Measurements from ENCODE around the gene EPHB1. TPM values are rescaled to one million over a fixed set of nuclear protein-coding genes. Genes with fewer than 3 reads are reported as not detected.

Gene EPHB1
- total RNA-seq, 4 donors from 2014 or later: 1.00 to 8.9 (median 4.5) TPM

DNA sequence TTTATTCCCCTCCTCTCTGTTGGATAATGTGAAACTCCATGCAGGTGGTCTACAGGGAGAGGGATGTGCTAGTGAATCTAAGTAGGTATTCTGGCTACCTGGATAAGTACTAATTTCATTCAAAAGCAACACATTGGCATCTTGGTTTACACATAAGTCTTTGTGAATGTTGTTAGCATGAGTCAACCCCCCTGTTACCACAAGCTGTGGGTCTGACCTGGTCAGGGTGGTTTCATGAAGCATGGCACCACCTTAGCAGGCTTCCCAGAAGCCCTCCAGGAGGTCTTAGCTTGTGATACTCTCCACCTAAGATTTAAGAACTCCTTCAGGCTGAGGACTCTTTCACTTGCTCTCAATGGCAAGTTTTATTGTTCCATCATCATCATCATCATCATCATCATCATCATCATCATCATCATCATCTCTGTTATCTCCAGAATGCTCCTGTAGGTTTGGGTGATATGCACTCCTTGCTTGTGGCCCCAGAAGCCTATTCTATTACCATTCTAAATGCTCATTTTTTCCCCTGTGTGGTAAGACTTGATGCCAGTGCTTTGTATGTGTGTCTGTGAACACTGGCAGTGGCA is 62.8 kb downstream of the EPHB1 start:
- no peak for ATAC-seq
- no peak for DNase-seq

DNA sequence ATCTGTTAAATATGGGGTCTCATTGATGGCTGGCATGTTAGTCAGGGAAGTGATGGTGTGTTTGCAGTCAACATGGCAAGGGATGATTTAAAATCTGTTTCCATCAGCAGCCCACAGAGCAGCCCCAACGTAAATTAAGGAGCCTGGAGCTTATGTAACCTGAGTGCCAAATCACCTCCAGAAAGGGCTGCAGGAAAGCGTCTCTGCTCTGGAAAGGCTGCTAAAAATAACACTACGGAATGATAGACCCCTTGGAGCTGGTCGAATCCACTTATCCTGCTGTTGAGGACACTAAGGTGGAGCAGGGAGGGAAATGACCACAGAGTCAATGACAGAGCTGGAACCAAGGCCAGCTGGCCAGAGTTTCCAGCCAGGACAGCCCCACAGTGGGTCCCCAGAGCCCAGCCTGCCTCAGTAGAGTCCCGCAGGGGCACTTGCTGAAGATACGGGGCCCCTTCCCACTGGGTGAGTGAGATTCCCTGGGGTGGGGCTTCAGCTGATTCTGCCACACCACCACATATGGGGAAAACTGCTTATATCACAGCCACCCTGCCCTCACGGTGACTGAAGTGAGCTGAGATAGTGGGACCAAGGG is 63.5 kb downstream of the EPHB1 start:
- Histone ChIP-seq H3K36me3 (no peaks in the 10 kb centered on the region), H3K9me3 (no peaks in the 10 kb centered on the region), H3K27me3 (no peaks in the 10 kb centered on the region), H3K27ac (no peak overlapping the region), H3K4me1 (peaks cover 0 to 3% of the 10 kb centered on the region in 2 donors), H3K4me3 (no peak overlapping the region)
- no peak for ATAC-seq
- intact Hi-C loops (cut with DNase I; ENCODE audit: low total_unique reads): no loop called here
- in situ Hi-C loops (cut with MboI; ENCODE audit: low sequenced_read_pairs in 4 of 4): no loop called here
- TF ChIP-seq, protein P1, sequence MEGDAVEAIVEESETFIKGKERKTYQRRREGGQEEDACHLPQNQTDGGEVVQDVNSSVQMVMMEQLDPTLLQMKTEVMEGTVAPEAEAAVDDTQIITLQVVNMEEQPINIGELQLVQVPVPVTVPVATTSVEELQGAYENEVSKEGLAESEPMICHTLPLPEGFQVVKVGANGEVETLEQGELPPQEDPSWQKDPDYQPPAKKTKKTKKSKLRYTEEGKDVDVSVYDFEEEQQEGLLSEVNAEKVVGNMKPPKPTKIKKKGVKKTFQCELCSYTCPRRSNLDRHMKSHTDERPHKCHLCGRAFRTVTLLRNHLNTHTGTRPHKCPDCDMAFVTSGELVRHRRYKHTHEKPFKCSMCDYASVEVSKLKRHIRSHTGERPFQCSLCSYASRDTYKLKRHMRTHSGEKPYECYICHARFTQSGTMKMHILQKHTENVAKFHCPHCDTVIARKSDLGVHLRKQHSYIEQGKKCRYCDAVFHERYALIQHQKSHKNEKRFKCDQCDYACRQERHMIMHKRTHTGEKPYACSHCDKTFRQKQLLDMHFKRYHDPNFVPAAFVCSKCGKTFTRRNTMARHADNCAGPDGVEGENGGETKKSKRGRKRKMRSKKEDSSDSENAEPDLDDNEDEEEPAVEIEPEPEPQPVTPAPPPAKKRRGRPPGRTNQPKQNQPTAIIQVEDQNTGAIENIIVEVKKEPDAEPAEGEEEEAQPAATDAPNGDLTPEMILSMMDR (IDR thresholded peaks at IDR 0.05 in 4 of 5, conservative IDR thresholded peaks at IDR 0.05 in 1 of 5): no peak
- TF ChIP-seq POLR2A (IDR thresholded peaks at IDR 0.05): no peak
- no peak for DNase-seq

More for the DNA sequence above, 62.8 kb downstream of the EPHB1 start:
- Histone ChIP-seq H3K4me3 (no peak overlapping the region), H3K9me3 (no peaks in the 10 kb centered on the region), H3K27ac (no peak overlapping the region), H3K4me1 (peaks cover 0 to 3% of the 10 kb centered on the region in 2 donors), H3K36me3 (no peaks in the 10 kb centered on the region), H3K27me3 (no peaks in the 10 kb centered on the region)
- TF ChIP-seq, protein P1 (IDR thresholded peaks at IDR 0.05 in 4 of 5, conservative IDR thresholded peaks at IDR 0.05 in 1 of 5): no peak
- TF ChIP-seq POLR2A (IDR thresholded peaks at IDR 0.05): no peak
- intact Hi-C loops (cut with DNase I; ENCODE audit: low total_unique reads) (no loop called here), in situ Hi-C loops (cut with MboI; ENCODE audit: low sequenced_read_pairs in 4 of 4) (no loop called here)

DNA sequence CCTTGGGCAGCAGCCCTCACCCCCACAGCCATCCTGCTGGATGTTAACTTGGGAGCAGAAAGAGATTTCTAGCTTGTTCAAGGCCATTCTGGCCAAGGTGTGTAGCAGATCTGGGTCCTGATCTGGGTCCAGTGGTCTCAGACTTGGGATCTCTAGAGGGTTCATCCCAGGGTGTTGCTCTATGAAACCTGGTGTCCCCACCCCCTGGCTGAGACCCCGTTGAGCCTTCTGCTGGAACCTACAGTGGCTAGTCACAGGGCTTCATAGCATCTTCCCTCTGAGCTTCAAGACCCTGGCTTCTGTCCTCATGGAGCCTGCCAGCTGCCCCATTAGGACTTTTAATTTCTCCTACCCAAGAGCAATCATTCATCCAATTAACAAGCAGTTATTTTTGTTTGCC is 64.3 kb downstream of the EPHB1 start:
- in situ Hi-C loops (cut with MboI; ENCODE audit: low sequenced_read_pairs in 4 of 4): no loop called here
- intact Hi-C loops (cut with DNase I; ENCODE audit: low total_unique reads): no loop called here
- Histone ChIP-seq H3K9me3 (no peaks in the 10 kb centered on the region), H3K4me3 (no peak overlapping the region), H3K4me1 (peaks cover 3% of the 10 kb centered on the region in 2 donors), H3K36me3 (no peaks in the 10 kb centered on the region), H3K27me3 (no peaks in the 10 kb centered on the region), H3K27ac (no peak overlapping the region)
- ATAC-seq (no peak), DNase-seq (no peak)
- TF ChIP-seq, protein P1 (IDR thresholded peaks at IDR 0.05 in 4 of 5, conservative IDR thresholded peaks at IDR 0.05 in 1 of 5): no peak
- no peak for TF ChIP-seq POLR2A (IDR thresholded peaks at IDR 0.05)

DNA sequence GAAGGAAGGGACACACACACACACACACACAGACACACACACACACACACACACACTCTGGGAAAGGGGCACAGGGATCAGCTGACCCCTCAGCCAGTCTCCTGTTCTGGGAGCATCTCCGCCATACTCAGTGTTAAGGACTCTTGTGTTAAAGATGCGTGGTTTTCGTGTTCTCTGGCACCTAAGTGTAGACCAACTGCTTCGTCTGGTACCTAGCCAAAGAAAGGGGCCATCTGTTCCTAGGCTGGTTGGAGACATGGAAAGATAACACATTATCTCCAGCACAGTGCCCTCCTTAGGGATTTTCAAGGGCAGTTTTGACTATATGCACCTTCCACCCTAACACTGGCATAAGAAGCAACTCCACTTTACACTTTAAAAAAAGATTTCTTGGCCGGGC is 65.1 kb downstream of the EPHB1 start:
- Histone ChIP-seq H3K9me3 (no peaks in the 10 kb centered on the region), H3K27me3 (no peaks in the 10 kb centered on the region), H3K4me1 (peaks cover 3 to 5% of the 10 kb centered on the region in 2 donors), H3K4me3 (no peak overlapping the region), H3K27ac (no peak overlapping the region), H3K36me3 (no peaks in the 10 kb centered on the region)
- no peak for ATAC-seq
- DNase-seq: no peak
- in situ Hi-C loops (cut with MboI; ENCODE audit: low sequenced_read_pairs in 4 of 4) (no loop called here), intact Hi-C loops (cut with DNase I; ENCODE audit: low total_unique reads) (no loop called here)
- TF ChIP-seq, protein P1 (IDR thresholded peaks at IDR 0.05 in 4 of 5, conservative IDR thresholded peaks at IDR 0.05 in 1 of 5): no peak
- TF ChIP-seq POLR2A (IDR thresholded peaks at IDR 0.05): no peak
